Measurements from ENCODE around the gene PKHD1. TPM values are rescaled to one million over a fixed set of nuclear protein-coding genes. Genes with fewer than 3 reads are reported as not detected.

Gene PKHD1
- total and polyA plus RNA-seq, 2 of the 8 experiments (the other 6 are each of a cell fraction or from before 2014, with no cell fraction given): 0.06 to 0.09 TPM

GRCh38 chr6:51817832-51818231, 269.6 kb downstream of the PKHD1 start:
- no peak overlapping the region for H3K23ac ChIP-seq (ENCODE audit: insufficient read length)
- POLR2A ChIA-PET (ENCODE audit: partially characterized antibody): interaction anchor here (0.9 kb wide), 1 partner anchor 15 kb away, joined by 3 read pairs; no protein-coding TSS in a partner anchor
- no peak overlapping the region for H3K4me2 ChIP-seq (ENCODE audit: insufficient read depth in 1 of 2, low read depth in 2 of 2, low read length in 2 of 2)
- H4K20me1 ChIP-seq (replicated peaks in 1 of 2; ENCODE audit: control insufficient read depth in 1 of 2, insufficient read depth in 2 of 2, low read length in 2 of 2): no peaks in the 10 kb centered on the region
- H3K79me2 ChIP-seq (ENCODE audit: control insufficient read depth in 1 of 2, insufficient read depth in 2 of 2, low read length in 2 of 2): no peaks in the 10 kb centered on the region
- no peak overlapping the region for H3K9ac ChIP-seq (replicated peaks in 1 of 4; ENCODE audit: extremely low read depth in 1 of 4, low read depth in 3 of 4, low read length in 3 of 4)
- H3K9me3 ChIP-seq (ENCODE audit: insufficient read depth in 2 of 2, low read depth in 1 of 2, low read length in 1 of 2): no peaks in the 10 kb centered on the region
- H2BK20ac ChIP-seq (ENCODE audit: low read length): no peak overlapping the region
- H3K27ac ChIP-seq (ENCODE audit: low read depth, low read length): no peak overlapping the region
- no peak overlapping the region for H4K8ac ChIP-seq (ENCODE audit: extremely low read depth, insufficient read depth, low read length)
- no peak overlapping the region for H2AFZ ChIP-seq (ENCODE audit: low read length)
- H2BK120ac ChIP-seq (replicated peaks; ENCODE audit: low read depth, low read length): no peak overlapping the region
- H3K23me2 ChIP-seq (ENCODE audit: low read depth, low read length): no peaks in the 10 kb centered on the region
- H4K5ac ChIP-seq (ENCODE audit: insufficient read length, low read depth, low read length): no peak overlapping the region
- no peak overlapping the region for H3K4me3 ChIP-seq (ENCODE audit: extremely low read depth in 1 of 4, insufficient read depth in 2 of 4, low read depth in 3 of 4, low read length in 4 of 4)
- no peak overlapping the region for H4K91ac ChIP-seq (replicated peaks; ENCODE audit: insufficient read length, low read length)
- H2AK5ac ChIP-seq (ENCODE audit: low read depth, low read length): no peak overlapping the region
- H3K79me1 ChIP-seq (ENCODE audit: low read depth, low read length): no peaks in the 10 kb centered on the region
- H3K14ac ChIP-seq (ENCODE audit: insufficient read length): no peak overlapping the region
- DNase-seq (ENCODE audit: low read depth in 1 of 2, low spot score in 2 of 2) (no peak), FAIRE-seq (no peak)
- no peak overlapping the region for H3K4ac ChIP-seq (replicated peaks; ENCODE audit: insufficient read length, low read depth, low read length)
- H3K27me3 ChIP-seq (replicated peaks in 1 of 4; ENCODE audit: control insufficient read depth in 3 of 4, extremely low read depth in 1 of 4, insufficient read depth in 3 of 4, low read length in 3 of 4): no peaks in the 10 kb centered on the region
- no peak overlapping the region for H3K18ac ChIP-seq (ENCODE audit: extremely low read depth, low read length)
- no peak overlapping the region for H2BK12ac ChIP-seq (ENCODE audit: low read depth, low read length)
- WGBS, 2 experiments (ENCODE audit: extremely low coverage in 1 of 2, insufficient coverage in 1 of 2, insufficient read length in 1 of 2, insufficient replicate concordance in 2 of 2, low coverage in 1 of 2, low lambda C conversion rate in 2 of 2, missing lambda C conversion rate in 1 of 2): 76% methylated on average over 7 of the region's 7 CpGs; no CpG with 5 or more reads in 1 of the 2 experiments
- H3K4me1 ChIP-seq (replicated peaks in 1 of 4; ENCODE audit: control insufficient read depth in 3 of 4, insufficient read depth in 4 of 4, low read length in 3 of 4): peaks cover 2 to 8% (median 6%) of the 10 kb centered on the region in 4 experiments; a peak in 6 of 7 replicates
- H3K36me3 ChIP-seq (ENCODE audit: control insufficient read depth in 2 of 4, insufficient read depth in 4 of 4, low read length in 3 of 4): no peaks in the 10 kb centered on the region
- CTCF ChIA-PET (ENCODE audit: partially characterized antibody): no interaction called here
- no peak for TF ChIP-seq FOSL1 (IDR thresholded peaks at IDR 0.05; ENCODE audit: insufficient read depth, low read depth, low read length)
- TF ChIP-seq RBBP5 (IDR thresholded peaks at IDR 0.05; ENCODE audit: borderline replicate concordance, low read depth, low read length): no peak
- no peak for TF ChIP-seq TBP (IDR thresholded peaks at IDR 0.05; ENCODE audit: low read depth, low read length)
- H3K56ac ChIP-seq (replicated peaks; ENCODE audit: insufficient read length, low read depth, low read length): no peak overlapping the region
- H2BK15ac ChIP-seq (ENCODE audit: low read length): no peak overlapping the region
- no peak overlapping the region for H2BK5ac ChIP-seq (ENCODE audit: low read depth, low read length)

All from H1 (cell line).